Coronary artery (tissue), 2 donors: Measurements from ENCODE around the gene SEC23B.

ENCODE experiments used
- DNase-seq: peaks from one replicate; pipeline ENCODE4 v3.0.0-alpha.2; 2017; ENCODE audit warnings: low spot score
- H3K27ac ChIP-seq, 2 donors: fragments of 200-600 bp; sonication (generic); one replicate each; pipeline ENCODE4 v1.5.1; 2016 to 2019
- H3K4me3 ChIP-seq: fragments of 200-600 bp; sonication (generic); 2 replicates; pipeline ENCODE4 v1.5.1; 2016; ENCODE audit warnings: mild to moderate bottlenecking, moderate library complexity
- CTCF ChIP-seq: fragments of 200-600 bp; sonication (generic); IDR thresholded peaks from one replicate; pipeline ENCODE4 v1.5.1; 2019; ENCODE audit warnings: antibody characterized with exemption

SEC23B gene

GRCh38 chr20:18541741-18542140, 34.0 kb downstream of the SEC23B start:
- Histone ChIP-seq H3K4me3 (no peak overlapping the region), H3K27ac (no peak overlapping the region)
- DNase-seq = no peak
- TF ChIP-seq CTCF = no peak

- Histone ChIP-seq H3K4me3 (no peak overlapping the region), H3K27ac (no peak overlapping the region)
- TF ChIP-seq CTCF = no peak
- DNase-seq = no peak
These were observed 35.5 kb downstream of the SEC23B start for GRCh38 chr20:18543216-18543615.

- DNase-seq = no peak
- H3K4me3 ChIP-seq = no peak overlapping the region
- no peak overlapping the region for H3K27ac ChIP-seq
- no peak for TF ChIP-seq CTCF
These were observed 36.2 kb downstream of the SEC23B start for GRCh38 chr20:18543932-18544331.

GRCh38 chr20:18545566-18545965, 37.8 kb downstream of the SEC23B start:
- H3K4me3 ChIP-seq = no peak overlapping the region
- no peak for DNase-seq
- no peak overlapping the region for H3K27ac ChIP-seq
- no peak for TF ChIP-seq CTCF

- no peak overlapping the region for H3K4me3 ChIP-seq
- no peak for DNase-seq
- TF ChIP-seq CTCF = no peak
- H3K27ac ChIP-seq = no peak overlapping the region
These were observed 40.7 kb downstream of the SEC23B start for GRCh38 chr20:18548465-18548864.

- no peak for TF ChIP-seq CTCF
- H3K27ac ChIP-seq = no peak overlapping the region
- DNase-seq = no peak
- H3K4me3 ChIP-seq = no peak overlapping the region
These were observed 46.0 kb downstream of the SEC23B start for GRCh38 chr20:18553746-18554145.

GRCh38 chr20:18566892-18567738, 59.4 kb downstream of the SEC23B start, which contains the start of gene SMIM26:
SMIM26 (plus strand) TSS chr20:18567432; CDS start chr20:18567479, 47 bp downstream.
- peak; percentile 94 for DNase-seq
- Histone ChIP-seq H3K27ac (peak within 1 kb of the TSS; percentile 68 to 95), H3K4me3 (peak within 1 kb of the TSS; percentile 90)
- TF ChIP-seq CTCF = no peak
